Right renal cortex interstitium (tissue), 3 donors: Measurements from ENCODE around the gene TMEM45B. TPM values are rescaled to one million over a fixed set of nuclear protein-coding genes. Genes with fewer than 3 reads are reported as not detected.
"Not testable (repeated sequence)": the region's sequence is repeated elsewhere in the genome, so short reads cannot be mapped to it uniquely, and the experiment has no call there.

Experiments
- DNase-seq, 3 donors: peaks; one replicate each; pipeline ENCODE4 v3.0.0-alpha.2; 2013; ENCODE audit warnings: low read depth in 3 of 3, low spot score in 2 of 3
- polyA plus RNA-seq, 3 donors: library from polyadenylated mRNA; unstranded; fragments of 120-200 nt; gene quantifications; one replicate each; pipeline ENCODE4 v1.2.1, GENCODE V29; 2013; ENCODE audit not compliant: insufficient read length in 3 of 3

Gene TMEM45B
- polyA plus RNA-seq, 3 donors, result 19.9 to 26.3 (median 23.2) TPM

- DNase-seq, result no peak
These were observed 11.6 kb upstream of the TMEM45B start for GRCh38 chr11:129804012-129804411.

DNA sequence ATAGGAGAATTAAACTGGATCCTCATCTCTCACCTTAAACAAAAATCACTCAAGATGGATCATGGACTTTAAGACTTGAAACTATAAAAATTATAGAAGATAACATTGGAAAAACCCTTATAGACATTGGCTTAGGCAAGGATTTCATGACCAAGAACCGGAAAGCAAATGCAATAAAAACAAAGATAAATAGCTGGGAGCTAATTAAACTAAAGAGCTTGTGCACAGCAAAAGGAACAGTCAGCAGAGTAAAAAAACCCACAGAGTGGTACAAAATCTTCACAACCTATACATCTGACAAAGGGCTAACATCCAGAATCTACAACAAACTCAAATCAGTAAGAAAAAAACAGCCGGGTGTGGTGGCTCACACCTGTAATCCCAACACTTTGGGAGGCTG, 7.4 kb upstream of the TMEM45B start:
- DNase-seq, result not testable (repeated sequence)

GRCh38 chr11:129813231-129813791, 2.3 kb upstream of the TMEM45B start:
- no peak for DNase-seq

- DNase-seq, result no peak
These were observed 1.2 kb upstream of the TMEM45B start for GRCh38 chr11:129814244-129815014.

DNA sequence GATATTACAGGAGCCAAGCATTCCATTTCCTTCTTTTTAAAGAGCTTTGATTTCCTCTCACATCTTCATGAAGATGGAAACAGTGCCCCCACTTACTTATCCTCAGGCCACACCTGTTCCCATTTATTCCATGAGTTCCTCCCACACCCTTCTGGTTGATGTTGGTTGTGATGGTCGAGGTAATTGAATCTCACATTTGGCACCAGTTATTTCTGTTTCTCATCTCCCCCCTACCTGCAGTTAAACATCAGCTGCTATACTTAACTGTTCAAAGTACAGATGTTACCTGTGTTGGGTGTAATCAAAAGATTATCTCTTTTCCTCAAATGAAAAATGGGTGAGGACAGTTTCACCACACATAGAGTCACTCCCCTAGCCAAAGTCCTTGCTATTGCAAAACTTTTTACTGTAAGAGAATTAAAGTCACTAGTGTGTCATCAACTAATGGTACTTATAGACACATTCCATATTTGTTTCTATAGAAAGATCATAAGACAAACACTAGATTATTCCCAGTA, 1.9 kb downstream of the TMEM45B start:
- DNase-seq, result no peak

DNA sequence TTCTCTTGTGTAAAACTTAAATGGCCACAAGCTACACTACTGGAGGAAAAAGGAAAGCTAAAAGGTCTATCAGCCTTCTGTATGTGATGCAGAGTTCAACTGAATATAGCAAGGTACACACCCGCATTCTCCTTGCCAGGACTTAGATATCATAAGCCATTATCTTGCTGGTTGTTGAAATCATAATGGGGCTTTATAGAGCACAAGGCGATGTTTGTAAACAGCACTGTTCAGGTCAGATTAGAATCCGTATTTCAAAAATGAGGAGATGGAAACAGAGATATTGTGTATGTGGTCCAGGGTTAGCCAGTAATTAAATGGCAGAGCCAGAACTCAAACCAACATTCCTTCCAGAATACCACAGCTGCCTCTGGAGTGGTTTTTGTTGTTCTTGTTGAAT, 2.6 kb downstream of the TMEM45B start:
- not testable (repeated sequence) for DNase-seq

DNA sequence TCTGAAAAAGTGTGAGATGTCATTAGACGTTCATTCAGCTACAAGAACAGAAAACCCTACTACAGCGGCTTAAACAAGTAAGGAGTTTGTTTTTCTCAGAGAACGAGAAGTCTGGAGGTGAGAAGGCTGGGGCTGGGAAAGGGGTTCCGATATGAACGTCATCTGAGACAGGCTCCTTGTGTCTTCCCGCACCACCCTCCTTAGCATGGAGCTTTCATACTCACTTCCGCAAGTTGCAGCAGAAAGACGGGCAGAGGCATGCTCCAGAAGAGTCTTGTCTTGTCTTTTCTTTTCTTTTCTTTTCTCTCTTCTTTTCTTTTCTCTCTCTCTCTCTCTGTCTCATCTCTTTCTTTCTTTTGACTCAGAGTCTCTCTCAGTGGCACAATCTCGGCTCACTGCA, 3.6 kb downstream of the TMEM45B start:
- no peak for DNase-seq

DNA sequence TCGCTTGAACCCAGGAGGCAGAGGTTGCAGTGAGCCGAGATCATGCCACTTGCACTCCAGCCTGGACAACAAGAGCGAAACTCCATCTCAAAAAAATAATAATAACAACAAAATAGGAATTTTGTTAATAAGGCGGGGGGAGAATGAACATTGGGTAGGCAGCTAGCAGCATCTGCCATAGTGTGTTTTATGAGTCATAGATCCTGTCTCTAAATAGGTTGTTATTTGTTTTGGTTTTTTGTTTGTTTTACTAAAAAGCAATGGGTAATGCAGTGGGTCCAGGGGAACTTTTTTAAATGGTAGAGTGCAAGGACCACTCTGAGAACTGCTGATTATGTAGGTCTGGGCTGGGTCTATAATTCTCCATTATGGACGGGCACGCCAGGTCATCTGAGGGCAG, 4.6 kb downstream of the TMEM45B start:
- DNase-seq, result not testable (repeated sequence)

DNA sequence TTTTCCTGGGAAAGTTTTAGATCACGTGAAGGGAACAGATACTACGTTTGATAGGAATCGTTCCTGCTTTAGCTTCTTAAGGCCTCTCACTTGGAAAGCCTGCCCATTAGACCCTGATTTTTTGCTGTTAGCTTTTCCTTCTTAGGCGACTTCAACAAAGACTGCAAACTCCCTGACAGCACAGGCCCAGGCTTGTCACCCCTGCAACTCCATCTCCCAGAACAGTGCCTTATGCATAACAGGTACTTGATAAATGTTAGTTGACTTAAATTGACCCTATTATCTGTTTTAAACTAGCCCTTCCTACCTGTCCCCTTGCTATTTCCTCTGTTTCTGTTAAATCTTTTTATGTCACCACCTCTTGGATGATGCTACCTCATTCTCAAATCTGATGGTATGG, 7.6 kb downstream of the TMEM45B start:
- not testable (repeated sequence) for DNase-seq

DNA sequence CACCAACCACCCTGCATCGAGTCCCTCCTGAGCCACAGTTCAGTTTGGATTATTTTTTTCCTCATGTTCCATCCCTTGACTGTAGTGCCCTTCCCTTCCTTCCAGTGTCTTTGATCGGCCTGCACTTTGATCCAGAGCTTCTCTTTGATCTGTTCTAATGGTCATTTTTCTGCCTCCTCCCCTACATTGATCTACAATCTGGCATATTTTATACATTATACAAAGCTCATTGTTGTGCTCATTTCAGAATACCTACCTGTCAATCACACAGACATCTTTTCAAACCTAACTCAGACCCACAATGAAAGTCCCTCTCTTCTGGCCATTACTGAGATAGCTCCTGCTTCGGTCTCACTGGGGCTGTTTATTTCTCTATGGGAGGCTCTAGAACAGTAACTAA, 8.2 kb downstream of the TMEM45B start:
- DNase-seq, result not testable (repeated sequence)

DNA sequence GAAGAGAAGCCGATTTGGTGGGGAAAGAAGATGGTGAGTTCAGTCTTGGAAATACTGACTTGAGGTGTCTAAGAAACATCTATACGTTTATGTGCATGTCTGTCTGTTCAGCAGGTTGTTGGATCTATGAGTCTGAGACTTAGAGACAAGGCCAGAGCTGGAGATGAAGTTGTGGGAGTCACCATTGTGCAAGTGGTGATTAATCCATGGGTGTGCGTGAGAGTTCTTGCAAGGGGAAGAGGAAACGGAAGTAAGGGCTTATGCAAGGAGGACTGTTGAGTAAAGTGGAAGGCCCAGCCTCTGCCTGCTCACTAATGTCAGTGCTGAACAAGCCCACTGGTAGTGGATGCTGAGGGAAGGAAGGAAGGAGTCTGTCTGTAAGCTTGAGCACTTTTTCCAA, 9.7 kb downstream of the TMEM45B start:
- DNase-seq, result no peak

- DNase-seq, result no peak
These were observed 12.7 kb downstream of the TMEM45B start for GRCh38 chr11:129828301-129828836.

GRCh38 chr11:129829497-129829896, 13.8 kb downstream of the TMEM45B start:
- DNase-seq, result not testable (repeated sequence)

GRCh38 chr11:129831227-129831626, 15.6 kb downstream of the TMEM45B start:
- DNase-seq, result not testable (repeated sequence)

DNA sequence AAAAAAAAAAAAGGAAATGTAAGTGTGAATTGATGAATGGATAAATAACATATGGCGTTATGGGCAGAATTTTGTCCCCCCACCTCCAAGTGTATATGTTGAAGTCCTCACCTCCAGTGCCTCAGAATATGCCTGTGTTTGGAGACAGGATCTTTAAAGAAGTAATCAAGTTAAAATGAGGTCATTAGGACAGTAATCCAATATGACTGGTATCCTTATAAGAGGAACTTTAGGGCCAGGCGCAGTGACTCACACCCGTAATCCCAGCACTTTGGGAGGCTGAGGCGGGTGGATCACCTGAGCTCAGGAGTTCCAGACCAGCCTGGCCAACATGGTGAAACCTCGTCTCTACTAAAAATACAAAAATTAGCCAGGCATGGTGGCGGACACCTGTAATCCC, 17.6 kb downstream of the TMEM45B start:
- not testable (repeated sequence) for DNase-seq

DNA sequence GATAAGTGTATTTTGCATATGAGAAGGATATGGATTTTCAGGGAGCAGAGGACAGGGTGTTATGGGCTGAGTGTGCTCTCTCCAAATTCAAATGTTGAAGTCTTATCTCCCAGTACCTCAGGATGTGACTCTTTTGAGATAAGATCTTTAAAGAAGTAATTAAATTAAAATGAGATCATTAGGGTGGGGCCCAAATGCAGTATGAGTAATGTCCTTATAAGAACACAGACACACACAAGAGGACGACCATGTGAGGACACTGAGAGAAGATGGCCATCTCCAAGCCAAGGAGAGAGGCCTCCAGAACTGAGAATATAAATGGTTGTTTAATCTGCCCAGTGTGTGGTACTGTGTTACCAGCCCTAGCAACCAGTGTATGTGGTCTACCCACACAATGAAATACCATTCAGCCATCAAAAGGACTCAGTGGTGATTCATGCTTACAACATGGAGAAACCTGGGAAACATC, 20.8 kb downstream of the TMEM45B start:
- not testable (repeated sequence) for DNase-seq

DNA sequence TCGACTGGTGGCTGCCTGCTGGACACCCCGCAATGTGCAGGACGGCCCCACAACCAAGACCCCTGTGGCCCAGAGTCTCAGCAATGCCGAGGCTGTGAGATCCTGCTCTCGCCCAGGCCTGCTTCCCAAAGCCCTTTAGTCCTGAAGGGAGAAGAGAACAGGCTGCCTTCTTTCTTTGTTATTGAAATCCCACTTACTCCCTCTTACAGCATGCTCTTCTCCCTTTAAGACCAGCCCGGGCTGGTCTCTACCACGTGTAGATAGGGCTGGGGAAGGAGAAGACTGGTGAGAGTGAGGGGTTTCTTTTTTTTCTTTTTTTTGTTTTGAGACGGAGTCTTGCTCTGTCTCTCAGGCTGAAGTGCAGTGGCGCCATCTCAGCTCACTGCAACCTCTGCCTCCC, 21.3 kb downstream of the TMEM45B start:
- no peak for DNase-seq

DNA sequence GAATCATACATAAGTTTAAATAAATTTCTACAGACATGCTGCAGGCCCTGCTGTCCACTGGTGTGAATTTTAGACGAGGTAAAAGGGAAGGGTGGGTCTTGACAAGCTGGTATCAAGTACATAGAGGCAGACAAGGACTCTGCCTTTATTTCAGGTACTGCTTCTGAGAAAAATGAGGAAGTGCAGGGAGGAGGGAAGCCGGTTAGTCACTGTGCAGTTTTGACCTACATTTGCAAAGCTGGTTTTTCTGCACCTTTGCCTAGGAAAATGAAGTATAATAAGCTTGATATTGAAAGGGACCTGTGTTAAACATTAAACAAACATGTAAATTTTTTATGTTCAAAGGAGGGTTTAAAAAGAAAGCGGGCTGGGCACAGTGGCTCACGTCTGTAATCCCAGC, 24.6 kb downstream of the TMEM45B start:
- no peak for DNase-seq

GRCh38 chr11:129842138-129842537, 26.5 kb downstream of the TMEM45B start:
- DNase-seq, result no peak

- DNase-seq, result no peak
These were observed 31.1 kb downstream of the TMEM45B start for GRCh38 chr11:129846508-129847335.

DNA sequence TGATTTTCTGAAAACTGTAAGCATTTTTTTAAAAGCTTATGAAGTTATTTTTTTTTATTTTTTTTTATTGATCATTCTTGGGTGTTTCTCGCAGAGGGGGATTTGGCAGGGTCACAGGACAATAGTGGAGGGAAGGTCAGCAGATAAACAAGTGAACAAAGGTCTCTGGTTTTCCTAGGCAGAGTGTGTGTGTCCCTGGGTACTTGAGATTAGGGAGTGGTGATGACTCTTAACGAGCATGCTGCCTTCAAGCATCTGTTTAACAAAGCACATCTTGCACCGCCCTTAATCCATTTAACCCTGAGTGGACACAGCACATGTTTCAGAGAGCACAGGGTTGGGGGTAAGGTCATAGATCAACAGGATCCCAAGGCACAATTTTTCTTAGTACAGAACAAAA, 31.7 kb downstream of the TMEM45B start:
- DNase-seq, result not testable (repeated sequence)
